Caco-2 (cell line): ENCODE measurements around the gene ERVFRD-1. TPM values are rescaled to one million over a fixed set of nuclear protein-coding genes. Genes with fewer than 3 reads are reported as not detected.
"Not testable (repeated sequence)": the region's sequence is repeated elsewhere in the genome, so short reads cannot be mapped to it uniquely, and the experiment has no call there.

ENCODE experiments used
- BruUV-seq: library from RNA; stranded (reverse); fragments of 400-500 nt; replicated peaks from 2 replicates; lab custom pipeline; 2021; lab: Mats Ljungman, UMichigan
- CTCF ChIA-PET: fragments of 300-600 bp; sonication (Branson Sonifier 250); formaldehyde crosslinking; loops from one replicate; lab custom pipeline; 2022; ENCODE audit warnings: antibody characterized with exemption; lab: Charles Lee
- POLR2A ChIA-PET: fragments of 300-600 bp; sonication (Branson Sonifier 250); formaldehyde crosslinking; loops from one replicate; lab custom pipeline; 2022; ENCODE audit warnings: antibody characterized with exemption; lab: Charles Lee
- DNase-seq, 2 experiments: peaks; one replicate each; pipeline versions ENCODE4 v3.0.0 to v3.0.0-alpha.2; 2020 to 2022
- H3K27me3 ChIP-seq: replicated peaks from 2 replicates; pipeline ENCODE4 v1.6.0; 2011; ENCODE audit warnings: low read length; ENCODE audit not compliant: control insufficient read depth, insufficient read depth
- H3K36me3 ChIP-seq: 2 replicates; pipeline ENCODE4 v1.5.1; 2011; ENCODE audit warnings: low read length; ENCODE audit not compliant: control insufficient read depth, insufficient read depth
- H3K4me1 ChIP-seq: fragments of 250-450 bp; sonication (Bioruptor Pico); 2 replicates; pipeline ENCODE4 v1.5.1; 2020; ENCODE audit warnings: mild to moderate bottlenecking
- H3K4me3 ChIP-seq: 2 replicates; pipeline ENCODE4 v1.5.1; 2011; ENCODE audit warnings: low read depth, mild to moderate bottlenecking, control low read depth, low read length
- H3K9me3 ChIP-seq: fragments of 250-450 bp; sonication (Bioruptor Pico); 2 replicates; pipeline ENCODE4 v1.5.1; 2020; ENCODE audit warnings: mild to moderate bottlenecking, moderate library complexity
- H3K27ac Mint-ChIP-seq: one replicate; pipeline ENCODE4 v1.8.0; 2022; ENCODE audit warnings: mixed read lengths; ENCODE audit not compliant: unreplicated experiment
- H3K27me3 Mint-ChIP-seq: one replicate; pipeline ENCODE4 v1.8.0; 2022; ENCODE audit warnings: mixed read lengths; ENCODE audit not compliant: insufficient read depth, unreplicated experiment
- H3K36me3 Mint-ChIP-seq: one replicate; pipeline ENCODE4 v1.8.0; 2022; ENCODE audit warnings: mild to moderate bottlenecking, mixed read lengths; ENCODE audit not compliant: insufficient read depth, unreplicated experiment
- H3K4me1 Mint-ChIP-seq: one replicate; pipeline ENCODE4 v1.8.0; 2022; ENCODE audit warnings: low read depth, mixed read lengths; ENCODE audit not compliant: unreplicated experiment
- H3K4me3 Mint-ChIP-seq: one replicate; pipeline ENCODE4 v1.8.0; 2022; ENCODE audit warnings: mild to moderate bottlenecking, moderate library complexity, mixed read lengths; ENCODE audit not compliant: unreplicated experiment
- H3K9me3 Mint-ChIP-seq: one replicate; pipeline ENCODE4 v1.8.0; 2022; ENCODE audit warnings: mixed read lengths; ENCODE audit not compliant: unreplicated experiment
- intact Hi-C: fragments of 100-400 bp; cut with micrococcal nuclease; formaldehyde crosslinking; loops from one replicate; pipeline ENCODE4 v1.10.0; 2022; ENCODE audit not compliant: unreplicated experiment
- total RNA-seq: library from RNA; stranded (reverse); gene quantifications from 2 replicates; pipeline ENCODE4 v1.2.3, GENCODE V29; 2022
- TF ChIP-seq, protein P1 (sequence below), 2 experiments: fragments of 200-600 bp in 1 of 2; IDR thresholded peaks; 1 replicate in 1 of 2; 2 replicates in 1 of 2; pipeline versions ENCODE4 v1.5.1 to v1.8.0; 2011 to 2022; ENCODE audit warnings: antibody characterized with exemption in 1 of 2, control low read depth in 1 of 2, inconsistent platforms in 1 of 2, low read depth in 1 of 2, low read length in 1 of 2, mild to moderate bottlenecking in 1 of 2, moderate library complexity in 1 of 2; ENCODE audit not compliant: insufficient read depth in 1 of 2, severe bottlenecking in 1 of 2, unreplicated experiment in 1 of 2

Gene ERVFRD-1
- total RNA-seq, 1 experiment from 2014 or later: 0.29 TPM

DNA sequence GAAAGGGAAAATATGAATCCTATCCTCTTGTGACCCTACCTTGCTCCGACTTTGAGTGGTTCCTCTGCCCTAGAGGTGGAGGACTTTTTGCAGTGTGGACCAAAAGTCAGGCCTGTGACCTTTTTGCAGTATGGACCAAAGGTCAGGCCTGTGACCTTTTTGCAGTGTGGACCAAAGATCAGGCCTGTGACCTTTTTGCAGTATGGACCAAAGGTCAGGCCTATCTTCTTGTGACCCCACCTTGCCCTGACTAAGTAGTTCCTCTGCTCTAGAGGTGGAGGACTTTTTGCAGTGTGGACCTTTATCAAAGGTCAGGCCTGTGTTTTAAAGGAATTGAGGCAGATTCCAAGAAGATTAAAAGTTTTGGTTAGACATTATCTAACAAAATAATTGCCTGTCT lies 10.9 kb upstream of the ERVFRD-1 start:
- no peak overlapping the region for H3K27ac Mint-ChIP-seq
- intact Hi-C loops: no loop called here
- TF ChIP-seq, protein P1, sequence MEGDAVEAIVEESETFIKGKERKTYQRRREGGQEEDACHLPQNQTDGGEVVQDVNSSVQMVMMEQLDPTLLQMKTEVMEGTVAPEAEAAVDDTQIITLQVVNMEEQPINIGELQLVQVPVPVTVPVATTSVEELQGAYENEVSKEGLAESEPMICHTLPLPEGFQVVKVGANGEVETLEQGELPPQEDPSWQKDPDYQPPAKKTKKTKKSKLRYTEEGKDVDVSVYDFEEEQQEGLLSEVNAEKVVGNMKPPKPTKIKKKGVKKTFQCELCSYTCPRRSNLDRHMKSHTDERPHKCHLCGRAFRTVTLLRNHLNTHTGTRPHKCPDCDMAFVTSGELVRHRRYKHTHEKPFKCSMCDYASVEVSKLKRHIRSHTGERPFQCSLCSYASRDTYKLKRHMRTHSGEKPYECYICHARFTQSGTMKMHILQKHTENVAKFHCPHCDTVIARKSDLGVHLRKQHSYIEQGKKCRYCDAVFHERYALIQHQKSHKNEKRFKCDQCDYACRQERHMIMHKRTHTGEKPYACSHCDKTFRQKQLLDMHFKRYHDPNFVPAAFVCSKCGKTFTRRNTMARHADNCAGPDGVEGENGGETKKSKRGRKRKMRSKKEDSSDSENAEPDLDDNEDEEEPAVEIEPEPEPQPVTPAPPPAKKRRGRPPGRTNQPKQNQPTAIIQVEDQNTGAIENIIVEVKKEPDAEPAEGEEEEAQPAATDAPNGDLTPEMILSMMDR (IDR thresholded peaks at IDR 0.05; ENCODE audit: insufficient read depth in 1 of 2, low read depth in 1 of 2, low read length in 1 of 2, severe bottlenecking in 1 of 2, unreplicated experiment in 1 of 2): no peak
- DNase-seq: no peak
- Histone ChIP-seq H3K4me1 (0 out of 2 replicates have a peak, but pooled peaks cover 3% of the 10 kb centered on the region), H3K36me3 (no peaks in the 10 kb centered on the region), H3K4me3 (no peak overlapping the region), H3K27me3 (no peaks in the 10 kb centered on the region), H3K9me3 (no peaks in the 10 kb centered on the region)
- no TSS peak for BruUV-seq
- H3K36me3 Mint-ChIP-seq: peaks cover 15% of the 10 kb centered on the region
- H3K4me3 Mint-ChIP-seq: no peak overlapping the region
- peaks cover 6% of the 10 kb centered on the region for H3K4me1 Mint-ChIP-seq
- ChIA-PET POLR2A (no interaction called here), CTCF (no interaction called here)
- H3K27me3 Mint-ChIP-seq: no peaks in the 10 kb centered on the region
- H3K9me3 Mint-ChIP-seq: no peaks in the 10 kb centered on the region

- no peak overlapping the region for H3K4me3 ChIP-seq
- 0 out of 2 replicates have a peak, but pooled peaks cover 3% of the 10 kb centered on the region for H3K4me1 ChIP-seq
- H3K27ac Mint-ChIP-seq: no peak overlapping the region
- H3K9me3 ChIP-seq: no peaks in the 10 kb centered on the region
- peaks cover 11% of the 10 kb centered on the region for H3K36me3 Mint-ChIP-seq
- H3K4me3 Mint-ChIP-seq: no peak overlapping the region
- no peaks in the 10 kb centered on the region for H3K9me3 Mint-ChIP-seq
- no peaks in the 10 kb centered on the region for H3K27me3 Mint-ChIP-seq
- POLR2A ChIA-PET: no interaction called here
- CTCF ChIA-PET: no interaction called here
- TF ChIP-seq, protein P1 (IDR thresholded peaks at IDR 0.05; ENCODE audit: insufficient read depth in 1 of 2, low read depth in 1 of 2, low read length in 1 of 2, severe bottlenecking in 1 of 2, unreplicated experiment in 1 of 2): no peak
- no peaks in the 10 kb centered on the region for H3K36me3 ChIP-seq
- DNase-seq: no peak
- intact Hi-C loops: no loop called here
- no TSS peak for BruUV-seq
- peaks cover 6% of the 10 kb centered on the region for H3K4me1 Mint-ChIP-seq
- H3K27me3 ChIP-seq: no peaks in the 10 kb centered on the region
These were observed 10.3 kb upstream of the ERVFRD-1 start for GRCh38 chr6:11121851-11122250.

- intact Hi-C loops: no loop called here
- no peaks in the 10 kb centered on the region for H3K27me3 ChIP-seq
- BruUV-seq: no TSS peak
- H3K27ac Mint-ChIP-seq: no peak overlapping the region
- CTCF ChIA-PET: no interaction called here
- peaks cover 6% of the 10 kb centered on the region for H3K36me3 Mint-ChIP-seq
- TF ChIP-seq, protein P1 (IDR thresholded peaks at IDR 0.05; ENCODE audit: insufficient read depth in 1 of 2, low read depth in 1 of 2, low read length in 1 of 2, severe bottlenecking in 1 of 2, unreplicated experiment in 1 of 2): no peak
- H3K4me3 Mint-ChIP-seq: no peak overlapping the region
- H3K36me3 ChIP-seq: no peaks in the 10 kb centered on the region
- no peaks in the 10 kb centered on the region for H3K27me3 Mint-ChIP-seq
- H3K9me3 Mint-ChIP-seq: no peaks in the 10 kb centered on the region
- H3K4me3 ChIP-seq: no peak overlapping the region
- H3K4me1 ChIP-seq: 0 out of 2 replicates have a peak, but pooled peaks cover 3% of the 10 kb centered on the region
- no peak for DNase-seq
- POLR2A ChIA-PET: no interaction called here
- no peaks in the 10 kb centered on the region for H3K9me3 ChIP-seq
- H3K4me1 Mint-ChIP-seq: peaks cover 6% of the 10 kb centered on the region
These were observed 8.9 kb upstream of the ERVFRD-1 start for GRCh38 chr6:11120271-11121005.

- CTCF ChIA-PET: interaction anchor here (0.6 kb wide), 1 partner anchor 444 kb away, joined by 3 read pairs; no protein-coding TSS in a partner anchor
- H3K36me3 Mint-ChIP-seq, POLR2A ChIA-PET, H3K27me3 Mint-ChIP-seq, H3K27me3 ChIP-seq, H3K4me3 Mint-ChIP-seq, H3K36me3 ChIP-seq, H3K27ac Mint-ChIP-seq, intact Hi-C loops, H3K9me3 ChIP-seq, H3K9me3 Mint-ChIP-seq, H3K4me3 ChIP-seq, DNase-seq, BruUV-seq: not testable (repeated sequence)
- peaks cover 18% of the 10 kb centered on the region for H3K4me1 ChIP-seq
- H3K4me1 Mint-ChIP-seq: peaks cover 10% of the 10 kb centered on the region
These were observed 4.4 kb upstream of the ERVFRD-1 start for GRCh38 chr6:11115808-11116536.
